SH-SY5Y (cell line): Measurements from ENCODE around the gene PACS2.

Experiments
- GATA2 ChIP-seq: IDR thresholded peaks from 2 replicates; pipeline ENCODE4 v1.6.1; 2011; ENCODE audit warnings: mild to moderate bottlenecking, low read depth, low read length
- GATA3 ChIP-seq: IDR thresholded peaks from 2 replicates; pipeline ENCODE4 v1.6.1; 2011; ENCODE audit warnings: low read depth, mild to moderate bottlenecking, low read length, moderate library complexity

DNA sequence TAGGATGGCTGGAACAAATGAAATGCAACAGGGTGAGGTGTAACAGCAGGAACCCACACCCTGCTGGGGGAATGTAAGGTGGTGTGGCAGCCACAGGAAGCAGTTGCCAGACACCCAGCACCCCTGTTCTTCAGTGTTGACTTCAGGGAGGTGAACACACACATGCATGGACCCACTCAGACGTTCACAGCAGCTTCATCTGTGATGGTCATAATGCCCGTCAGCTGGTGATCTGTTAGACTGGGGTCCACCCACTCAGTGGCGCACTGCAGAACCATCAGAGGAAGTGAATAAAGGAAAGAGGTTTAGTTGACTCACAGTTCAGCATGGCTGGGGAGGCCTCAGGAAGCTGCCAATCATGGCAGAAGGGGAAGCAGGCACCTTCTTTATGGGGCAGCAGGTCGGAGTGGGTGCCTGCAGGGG lies 61.1 kb downstream of the PACS2 start:
- no peak for TF ChIP-seq GATA2
- no peak for TF ChIP-seq GATA3
